Measurements from ENCODE around the gene PEX6.

- TF ChIP-seq ZNF549 (CRISPR knock-in tag; IDR thresholded peaks at IDR 0.05) (no peak), HOMEZ (CRISPR knock-in tag; IDR thresholded peaks at IDR 0.05; ENCODE audit: low read depth) (no peak), BRCA1 (CRISPR knock-in tag; IDR thresholded peaks at IDR 0.05) (no peak), ATM (IDR thresholded peaks at IDR 0.05; ENCODE audit: borderline replicate concordance) (no peak), POLR2AphosphoS5 (IDR thresholded peaks at IDR 0.05; ENCODE audit: low read depth, low read length) (no peak), CTCF (CRISPR knock-in tag; IDR thresholded peaks at IDR 0.05) (no peak), ZHX2 (IDR thresholded peaks at IDR 0.05; ENCODE audit: low read depth) (no peak), ZHX2 (CRISPR knock-in tag; IDR thresholded peaks at IDR 0.05; ENCODE audit: borderline replicate concordance) (no peak), ATF1 (CRISPR knock-in tag; IDR thresholded peaks at IDR 0.05) (no peak)
These were observed 15.7 kb downstream of the PEX6 start for GRCh38 chr6:42963179-42963854.

Data from HepG2 (cell line).